HFFc6 (cell line): Measurements from ENCODE around the gene SETD9. TPM values are rescaled to one million over a fixed set of nuclear protein-coding genes. Genes with fewer than 3 reads are reported as not detected.

Experiments used
- DNase-seq: peaks from one replicate; pipeline ENCODE4 v3.0.0-alpha.2; 2018
- H3K27ac Mint-ChIP-seq: 2 replicates; pipeline ENCODE4 v1.8.0; 2020; ENCODE audit warnings: mild to moderate bottlenecking, mixed read lengths
- H3K27me3 Mint-ChIP-seq: 2 replicates; pipeline ENCODE4 v1.8.0; 2021; ENCODE audit warnings: mild to moderate bottlenecking, moderate library complexity, mixed read lengths; ENCODE audit not compliant: insufficient read depth
- H3K36me3 Mint-ChIP-seq: 2 replicates; pipeline ENCODE4 v1.8.0; 2021; ENCODE audit warnings: low read depth, mixed read lengths
- H3K4me1 Mint-ChIP-seq: 2 replicates; pipeline ENCODE4 v1.8.0; 2020; ENCODE audit warnings: low read depth, mixed read lengths
- H3K4me3 Mint-ChIP-seq: 2 replicates; pipeline ENCODE4 v1.8.0; 2020; ENCODE audit warnings: mild to moderate bottlenecking, moderate library complexity, mixed read lengths
- H3K9me3 Mint-ChIP-seq: 2 replicates; pipeline ENCODE4 v1.8.0; 2020; ENCODE audit warnings: mild to moderate bottlenecking, mixed read lengths
- CTCF ChIP-seq: fragments of 200-600 bp; sonication (generic); IDR thresholded peaks from 2 replicates; pipeline ENCODE4 v1.5.0; 2021; ENCODE audit warnings: antibody characterized with exemption, mild to moderate bottlenecking
- total RNA-seq, 6 experiments: library from RNA; stranded (reverse); fragmentation: NEBNext Ultra II Directional; extraction: Animal tissue kit (Norgen Biotek cat#: 25700); gene quantifications; 2 replicates in 1 of 6; 3 replicates in 5 of 6; pipeline ENCODE4 v1.2.3, GENCODE V29; 2021

SETD9 gene
- total RNA-seq, 6 experiments from 2014 or later: 7.4 to 10.3 (median 9.1) TPM

GRCh38 chr5:56900395-56900794 is 9.0 kb upstream of the SETD9 start:
- no peaks in the 10 kb centered on the region for H3K36me3 Mint-ChIP-seq
- peaks cover 4% of the 10 kb centered on the region; the same call in 1 of the 2 replicates for H3K9me3 Mint-ChIP-seq
- H3K27ac Mint-ChIP-seq: no peak overlapping the region
- TF ChIP-seq CTCF: no peak
- H3K4me1 Mint-ChIP-seq: no peaks in the 10 kb centered on the region
- H3K27me3 Mint-ChIP-seq: peaks cover 3% of the 10 kb centered on the region
- no peak for DNase-seq
- no peak overlapping the region for H3K4me3 Mint-ChIP-seq

GRCh38 chr5:56900858-56901578 is 8.4 kb upstream of the SETD9 start:
- H3K36me3 Mint-ChIP-seq: no peaks in the 10 kb centered on the region
- H3K9me3 Mint-ChIP-seq: peaks cover 4% of the 10 kb centered on the region; the same call in 1 of the 2 replicates
- no peak overlapping the region for H3K4me3 Mint-ChIP-seq
- TF ChIP-seq CTCF: peak; percentile 86
- peak; percentile 26 for DNase-seq
- no peak overlapping the region for H3K27ac Mint-ChIP-seq
- H3K4me1 Mint-ChIP-seq: no peaks in the 10 kb centered on the region
- peaks cover 3% of the 10 kb centered on the region for H3K27me3 Mint-ChIP-seq

- peak; percentile 45 for DNase-seq
- TF ChIP-seq CTCF: no peak
These were observed 478 bp upstream of the SETD9 start for GRCh38 chr5:56908942-56909293.

GRCh38 chr5:56910210-56910965 is 992 bp downstream of the SETD9 start:
- Mint-ChIP-seq H3K9me3 (no peaks in the 10 kb centered on the region), H3K27ac (peak overlapping the region; percentile 99), H3K27me3 (peaks cover 3% of the 10 kb centered on the region; the same call in 1 of the 2 replicates), H3K4me3 (peak overlapping the region; percentile 95), H3K36me3 (no peaks in the 10 kb centered on the region), H3K4me1 (peaks cover 25% of the 10 kb centered on the region)
- peak; percentile 25; the same call in 1 of the 2 replicates for TF ChIP-seq CTCF
- DNase-seq: peak; percentile 43

More at GRCh38 chr5:56908942-56909293, 478 bp upstream of the SETD9 start:
- Mint-ChIP-seq H3K27ac (peak overlapping the region; percentile 96), H3K36me3 (no peaks in the 10 kb centered on the region), H3K27me3 (peaks cover 5% of the 10 kb centered on the region), H3K4me1 (peaks cover 25% of the 10 kb centered on the region), H3K9me3 (peaks cover 3% of the 10 kb centered on the region; the same call in 1 of the 2 replicates), H3K4me3 (peak overlapping the region; percentile 95)

GRCh38 chr5:56913766-56914165 is 4.4 kb downstream of the SETD9 start:
- H3K9me3 Mint-ChIP-seq: no peaks in the 10 kb centered on the region
- H3K36me3 Mint-ChIP-seq: peaks cover 5% of the 10 kb centered on the region; the same call in 1 of the 2 replicates
- TF ChIP-seq CTCF: no peak
- DNase-seq: no peak
- H3K4me3 Mint-ChIP-seq: no peak overlapping the region
- H3K4me1 Mint-ChIP-seq: peaks cover 18% of the 10 kb centered on the region
- no peaks in the 10 kb centered on the region; the same call in none of the 2 replicates for H3K27me3 Mint-ChIP-seq
- H3K27ac Mint-ChIP-seq: no peak overlapping the region
